Measurements from ENCODE around the gene CNTN1.

The CNTN1 gene

GRCh38 chr12:40794087-40794486, 101.8 kb downstream of the CNTN1 start:
- Histone ChIP-seq H3K27me3 (replicated peaks) (no peaks in the 10 kb centered on the region), H3K27ac (no peak overlapping the region), H3K4me3 (ENCODE audit: low read depth, low read length) (no peak overlapping the region), H3K36me3 (replicated peaks) (no peaks in the 10 kb centered on the region)
- in situ Hi-C loops (cut with HindIII; ENCODE audit: low pct_ligation_motif_present, low sequenced_read_pairs) = no loop called here
- no peak for TF ChIP-seq CTCF (IDR thresholded peaks at IDR 0.05; ENCODE audit: low read depth, low read length, missing control alignments)
- DNase-seq = no peak

- no peak for TF ChIP-seq CTCF (IDR thresholded peaks at IDR 0.05; ENCODE audit: low read depth, low read length, missing control alignments)
- Histone ChIP-seq H3K27me3 (replicated peaks) (no peaks in the 10 kb centered on the region), H3K27ac (no peak overlapping the region), H3K36me3 (replicated peaks) (no peaks in the 10 kb centered on the region), H3K4me3 (ENCODE audit: low read depth, low read length) (no peak overlapping the region)
- DNase-seq = no peak
- in situ Hi-C loops (cut with HindIII; ENCODE audit: low pct_ligation_motif_present, low sequenced_read_pairs) = no loop called here
Measured at GRCh38 chr12:40801082-40801481, 108.8 kb downstream of the CNTN1 start.

GRCh38 chr12:40801861-40802260, 109.6 kb downstream of the CNTN1 start:
- H3K27me3 ChIP-seq (replicated peaks) = no peaks in the 10 kb centered on the region
- H3K4me3 ChIP-seq (ENCODE audit: low read depth, low read length) = no peak overlapping the region
- no peak for DNase-seq
- TF ChIP-seq CTCF (IDR thresholded peaks at IDR 0.05; ENCODE audit: low read depth, low read length, missing control alignments) = no peak
- in situ Hi-C loops (cut with HindIII; ENCODE audit: low pct_ligation_motif_present, low sequenced_read_pairs) = no loop called here
- no peak overlapping the region for H3K27ac ChIP-seq
- H3K36me3 ChIP-seq (replicated peaks) = no peaks in the 10 kb centered on the region

DNA sequence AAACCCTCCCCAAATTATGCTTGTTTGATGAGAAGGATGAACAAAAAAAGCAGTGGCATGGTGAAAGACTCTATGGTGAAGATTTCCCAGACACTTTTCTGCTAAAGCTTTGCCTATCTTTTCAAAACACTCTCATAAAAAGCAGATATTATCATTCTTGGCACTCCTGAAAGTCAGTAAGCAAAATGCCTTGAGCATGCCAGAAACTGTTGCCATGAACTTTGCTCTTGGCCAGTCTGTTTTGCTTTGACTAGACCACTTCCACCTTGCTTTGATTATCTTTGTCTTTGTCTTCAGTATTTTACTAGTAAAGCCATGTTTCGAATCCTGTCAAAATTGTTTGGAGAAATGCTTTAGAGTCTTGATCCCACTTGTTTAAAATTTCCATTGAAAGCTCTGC, 110.4 kb downstream of the CNTN1 start:
- no peak for DNase-seq
- TF ChIP-seq CTCF (IDR thresholded peaks at IDR 0.05; ENCODE audit: low read depth, low read length, missing control alignments) = no peak
- Histone ChIP-seq H3K4me3 (ENCODE audit: low read depth, low read length) (no peak overlapping the region), H3K27ac (no peak overlapping the region), H3K36me3 (replicated peaks) (no peaks in the 10 kb centered on the region), H3K27me3 (replicated peaks) (no peaks in the 10 kb centered on the region)
- in situ Hi-C loops (cut with HindIII; ENCODE audit: low pct_ligation_motif_present, low sequenced_read_pairs) = no loop called here

DNA sequence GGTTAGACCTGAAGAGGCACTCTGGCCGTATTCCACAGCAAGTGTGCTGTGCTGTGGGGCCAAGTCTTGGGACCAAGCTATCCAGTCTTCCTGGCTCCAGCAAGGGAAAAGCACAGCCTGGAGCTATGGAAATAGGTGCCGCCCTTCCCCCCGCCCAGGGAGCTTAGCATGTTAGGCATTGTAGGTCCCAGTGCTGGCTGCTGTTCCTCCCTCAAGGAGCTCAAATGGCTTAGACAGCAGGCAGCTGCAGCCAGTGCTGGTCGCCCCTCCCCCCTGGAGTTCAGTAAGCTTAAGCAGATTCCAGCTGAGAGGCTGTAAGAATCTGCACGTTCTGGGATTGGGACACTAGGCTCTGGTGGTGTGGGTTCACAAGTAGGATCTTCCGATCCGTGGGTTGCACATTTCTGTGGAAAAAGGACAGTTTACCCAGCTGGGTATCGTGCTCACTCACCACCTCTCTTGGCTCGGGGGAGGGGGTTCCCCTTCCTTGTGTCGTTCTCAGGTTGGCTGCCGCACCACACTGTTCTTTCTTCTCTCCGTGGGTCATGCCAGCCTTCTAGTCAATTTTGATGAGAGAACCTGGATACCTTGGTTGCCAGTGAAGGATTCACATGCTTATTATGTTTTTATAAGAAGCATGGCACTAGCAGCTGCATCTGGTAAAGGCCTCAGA, 127.3 kb downstream of the CNTN1 start:
- Histone ChIP-seq H3K27ac (no peak overlapping the region), H3K27me3 (replicated peaks) (no peaks in the 10 kb centered on the region), H3K36me3 (replicated peaks) (no peaks in the 10 kb centered on the region), H3K4me3 (ENCODE audit: low read depth, low read length) (no peak overlapping the region)
- DNase-seq = no peak
- TF ChIP-seq CTCF (IDR thresholded peaks at IDR 0.05; ENCODE audit: low read depth, low read length, missing control alignments) = no peak
- in situ Hi-C loops (cut with HindIII; ENCODE audit: low pct_ligation_motif_present, low sequenced_read_pairs) = no loop called here
